ENCODE data around the gene INTS6. TPM values are rescaled to one million over a fixed set of nuclear protein-coding genes. Genes with fewer than 3 reads are reported as not detected.

Gene INTS6
- polyA plus RNA-seq, 1 donor = 18.9 TPM

- no peak for DNase-seq (ENCODE audit: low read depth)
Measured at GRCh38 chr13:51343475-51343874, 109.4 kb downstream of the INTS6 start.

GRCh38 chr13:51342706-51343105, 110.1 kb downstream of the INTS6 start:
- DNase-seq (ENCODE audit: low read depth) = no peak

- no peak for DNase-seq (ENCODE audit: low read depth)
Measured at GRCh38 chr13:51341791-51342190, 111.0 kb downstream of the INTS6 start.

- no peak for DNase-seq (ENCODE audit: low read depth)
Measured at GRCh38 chr13:51341232-51341631, 111.6 kb downstream of the INTS6 start.

GRCh38 chr13:51339952-51340732, 112.7 kb downstream of the INTS6 start:
- no peak for DNase-seq (ENCODE audit: low read depth)

- no peak for DNase-seq (ENCODE audit: low read depth)
Measured at GRCh38 chr13:51339354-51339753, 113.5 kb downstream of the INTS6 start, which contains the start of gene SERPINE3. Gene SERPINE3, plus strand, starts transcription at chr13:51339691. Its CDS starts 1,401 bp downstream, at chr13:51341092.

- DNase-seq (ENCODE audit: low read depth) = no peak
Measured at GRCh38 chr13:51336746-51337145, 116.1 kb downstream of the INTS6 start.

GRCh38 chr13:51333826-51334225, 119.0 kb downstream of the INTS6 start:
- no peak for DNase-seq (ENCODE audit: low read depth)

- DNase-seq (ENCODE audit: low read depth) = no peak
Measured at GRCh38 chr13:51333421-51333820, 119.4 kb downstream of the INTS6 start.

GRCh38 chr13:51332566-51333361, 120.1 kb downstream of the INTS6 start:
- no peak for DNase-seq (ENCODE audit: low read depth)

GRCh38 chr13:51331354-51331861, 121.4 kb downstream of the INTS6 start:
- DNase-seq (ENCODE audit: low read depth) = no peak

GRCh38 chr13:51330791-51331190, 122.0 kb downstream of the INTS6 start:
- no peak for DNase-seq (ENCODE audit: low read depth)

- DNase-seq (ENCODE audit: low read depth) = no peak
Measured at GRCh38 chr13:51329606-51330005, 123.2 kb downstream of the INTS6 start.

GRCh38 chr13:51328488-51328887, 124.3 kb downstream of the INTS6 start:
- DNase-seq (ENCODE audit: low read depth) = no peak

GRCh38 chr13:51327961-51328360, 124.9 kb downstream of the INTS6 start:
- DNase-seq (ENCODE audit: low read depth) = no peak

GRCh38 chr13:51326777-51327176, 126.1 kb downstream of the INTS6 start:
- no peak for DNase-seq (ENCODE audit: low read depth)

- no peak for DNase-seq (ENCODE audit: low read depth)
Measured at GRCh38 chr13:51325837-51326236, 127.0 kb downstream of the INTS6 start.

GRCh38 chr13:51324714-51325420, 128.0 kb downstream of the INTS6 start:
- DNase-seq (ENCODE audit: low read depth) = no peak

- no peak for DNase-seq (ENCODE audit: low read depth)
Measured at GRCh38 chr13:51323824-51324511, 128.9 kb downstream of the INTS6 start.

GRCh38 chr13:51322826-51323225, 130.0 kb downstream of the INTS6 start:
- DNase-seq (ENCODE audit: low read depth) = no peak

- no peak for DNase-seq (ENCODE audit: low read depth)
Measured at GRCh38 chr13:51321836-51322235, 131.0 kb downstream of the INTS6 start.

Measured in forelimb muscle (tissue), 1 donor.